Measurements from ENCODE around the gene LUC7L3. TPM values are rescaled to one million over a fixed set of nuclear protein-coding genes. Genes with fewer than 3 reads are reported as not detected.

LUC7L3 gene
- total and polyA plus RNA-seq, 2 donors (not counting 1 experiment from before 2014, with no cell fraction given): 42.9 to 311 TPM

DNA sequence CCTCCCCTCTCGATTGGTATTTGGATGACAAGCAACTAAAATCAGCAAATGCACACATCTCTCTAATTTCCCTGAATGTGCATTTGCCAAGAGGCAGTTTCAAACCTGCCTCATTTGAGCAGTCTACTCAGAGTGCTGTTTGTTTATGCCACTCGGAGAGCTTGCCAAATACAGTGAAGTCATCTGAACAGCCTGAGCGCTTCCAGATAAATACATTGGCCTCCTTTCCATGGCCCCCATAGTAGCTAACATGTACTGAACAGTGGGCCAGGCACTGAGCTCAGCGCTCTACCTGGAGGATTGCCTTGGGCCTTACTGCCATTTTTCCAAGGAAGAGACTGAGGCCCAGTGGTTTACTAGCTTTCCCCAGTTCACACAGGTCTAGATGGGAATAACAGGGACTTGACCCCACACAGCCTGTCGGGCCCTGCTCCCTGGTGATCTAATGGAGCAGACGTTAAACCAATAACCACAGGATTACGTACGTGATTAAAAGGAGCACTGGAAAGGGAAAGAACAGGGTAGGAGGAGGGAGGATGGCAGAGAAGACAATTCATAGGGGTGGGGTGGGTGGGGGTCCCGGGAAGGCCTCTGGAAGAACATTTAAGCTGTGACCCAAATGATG, 66.7 kb downstream of the LUC7L3 start:
- Mint-ChIP-seq H3K27ac (no peak overlapping the region), H3K9me3 (ENCODE audit: insufficient read depth) (no peaks in the 10 kb centered on the region), H3K4me1 (peaks cover 7% of the 10 kb centered on the region), H3K4me3 (no peak overlapping the region), H3K27me3 (peaks cover 16% of the 10 kb centered on the region)
- no peak for DNase-seq
- no peak for TF ChIP-seq CTCF (IDR thresholded peaks at IDR 0.05)
- no peak for TF ChIP-seq EZH2 (IDR thresholded peaks at IDR 0.05; ENCODE audit: borderline replicate concordance, insufficient read depth, low read depth, low read length, poor library complexity, severe bottlenecking)
- ChIA-PET CTCF (interaction anchor here (1.1 to 1.6 kb wide), 4 partner anchors 9 to 164 kb away, joined by 3 to 5 read pairs (median 4); no protein-coding TSS in a partner anchor), POLR2A (no interaction called here)
- Histone ChIP-seq H3K4me1 (ENCODE audit: control insufficient read depth in 2 of 2, insufficient read depth in 2 of 2, low read length in 2 of 2) (peaks cover 0 to 4% of the 10 kb centered on the region in 2 donors), H2AFZ (ENCODE audit: insufficient read depth, low read depth, low read length, poor library complexity, severe bottlenecking) (no peak overlapping the region), H3K27ac (ENCODE audit: low read length in 2 of 2) (no peak overlapping the region), H3K4me2 (replicated peaks; ENCODE audit: low read depth, low read length, poor library complexity, severe bottlenecking) (no peak overlapping the region), H3K4me3 (ENCODE audit: control extremely low read depth in 1 of 5, extremely low read depth in 1 of 5, insufficient read depth in 1 of 5, low read depth in 2 of 5, low read length in 4 of 5) (no peak overlapping the region), H3K9me3 (ENCODE audit: control extremely low read depth in 1 of 3, control insufficient read depth in 2 of 3, insufficient read depth in 1 of 3, low read length in 2 of 3) (peaks cover 0 to 2% (median 0%) of the 10 kb centered on the region in 3 donors), H4K20me1 (ENCODE audit: control insufficient read depth, insufficient read depth, low read length, poor library complexity, severe bottlenecking) (no peaks in the 10 kb centered on the region), H3K79me2 (ENCODE audit: control insufficient read depth, insufficient read depth, low read length) (no peaks in the 10 kb centered on the region), H3K36me3 (replicated peaks in 1 of 2; ENCODE audit: control extremely low read depth in 1 of 2, control insufficient read depth in 1 of 2, extremely low read depth in 1 of 2, insufficient read depth in 2 of 2, low read length in 1 of 2) (no peaks in the 10 kb centered on the region), H3K9ac (ENCODE audit: low read length) (no peak overlapping the region), H3K27me3 (replicated peaks in 1 of 4; ENCODE audit: control extremely low read depth in 1 of 4, control insufficient read depth in 3 of 4, insufficient read depth in 4 of 4, low read length in 3 of 4) (peaks cover 0 to 3% (median 1%) of the 10 kb centered on the region in 4 experiments)
- intact Hi-C loops (cut with micrococcal nuclease): no loop called here
- ATAC-seq (ENCODE audit: low read depth): no peak
- 92% methylated on average over 9 of the region's 9 CpGs for WGBS (ENCODE audit: insufficient coverage)

- Mint-ChIP-seq H3K4me3 (no peak overlapping the region), H3K27me3 (peaks cover 12% of the 10 kb centered on the region), H3K4me1 (peaks cover 2% of the 10 kb centered on the region), H3K27ac (no peak overlapping the region), H3K9me3 (ENCODE audit: insufficient read depth) (no peaks in the 10 kb centered on the region)
- H2AFZ ChIP-seq (ENCODE audit: insufficient read depth, low read depth, low read length, poor library complexity, severe bottlenecking): no peak overlapping the region
- H3K79me2 ChIP-seq (ENCODE audit: control insufficient read depth, insufficient read depth, low read length): no peaks in the 10 kb centered on the region
- H3K4me3 ChIP-seq (ENCODE audit: control extremely low read depth in 1 of 5, extremely low read depth in 1 of 5, insufficient read depth in 1 of 5, low read depth in 2 of 5, low read length in 4 of 5): no peak overlapping the region
- no peak for DNase-seq
- no peaks in the 10 kb centered on the region for H4K20me1 ChIP-seq (ENCODE audit: control insufficient read depth, insufficient read depth, low read length, poor library complexity, severe bottlenecking)
- no peaks in the 10 kb centered on the region for H3K27me3 ChIP-seq (replicated peaks in 1 of 4; ENCODE audit: control extremely low read depth in 1 of 4, control insufficient read depth in 3 of 4, insufficient read depth in 4 of 4, low read length in 3 of 4)
- no peaks in the 10 kb centered on the region for H3K9me3 ChIP-seq (ENCODE audit: control extremely low read depth in 1 of 3, control insufficient read depth in 2 of 3, insufficient read depth in 1 of 3, low read length in 2 of 3)
- TF ChIP-seq EZH2 (IDR thresholded peaks at IDR 0.05; ENCODE audit: borderline replicate concordance, insufficient read depth, low read depth, low read length, poor library complexity, severe bottlenecking) (no peak), CTCF (IDR thresholded peaks at IDR 0.05) (no peak)
- WGBS (ENCODE audit: insufficient coverage): 90% methylated on average over 7 of the region's 7 CpGs
- ChIA-PET CTCF (interaction anchor here (1.1 to 1.6 kb wide), 2 partner anchors 65 to 163 kb away, joined by 4 to 5 read pairs; no protein-coding TSS in a partner anchor), POLR2A (no interaction called here)
- H3K36me3 ChIP-seq (replicated peaks in 1 of 2; ENCODE audit: control extremely low read depth in 1 of 2, control insufficient read depth in 1 of 2, extremely low read depth in 1 of 2, insufficient read depth in 2 of 2, low read length in 1 of 2): no peaks in the 10 kb centered on the region
- H3K27ac ChIP-seq (ENCODE audit: low read length in 2 of 2): no peak overlapping the region
- ATAC-seq (ENCODE audit: low read depth): no peak
- no peak overlapping the region for H3K4me2 ChIP-seq (replicated peaks; ENCODE audit: low read depth, low read length, poor library complexity, severe bottlenecking)
- intact Hi-C loops (cut with micrococcal nuclease): no loop called here
- H3K4me1 ChIP-seq (ENCODE audit: control insufficient read depth in 2 of 2, insufficient read depth in 2 of 2, low read length in 2 of 2): no peaks in the 10 kb centered on the region
- H3K9ac ChIP-seq (ENCODE audit: low read length): no peak overlapping the region
Observed at GRCh38 chr17:50787106-50787505, 67.7 kb downstream of the LUC7L3 start.

All from B cell (primary cell).